ENCODE data around the gene NOS1AP.

NOS1AP gene

DNA sequence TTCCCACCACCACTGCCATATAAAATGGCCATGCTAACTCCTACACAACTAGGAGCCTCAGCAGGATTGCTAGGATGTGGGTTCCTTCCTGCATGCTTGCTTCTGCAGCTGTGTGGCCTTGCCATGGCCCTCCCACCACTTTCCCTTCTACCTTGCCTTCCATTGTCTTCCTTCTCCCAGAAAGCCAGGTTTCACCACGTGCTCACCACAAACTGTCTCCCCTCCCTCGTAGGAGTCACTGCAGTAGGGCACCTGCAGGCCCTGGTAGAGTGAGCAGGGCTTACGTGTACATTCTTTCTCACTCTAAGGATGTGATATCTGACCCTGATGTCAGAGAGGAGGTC, 315.8 kb downstream of the NOS1AP start:
- no peak for DNase-seq (ENCODE audit: low read depth)
- TF ChIP-seq MYC (IDR thresholded peaks at IDR 0.05; ENCODE audit: low read depth, low read length) (no peak), CTCF (IDR thresholded peaks at IDR 0.05; ENCODE audit: low read depth, low read length) (no peak)
- TF ChIP-seq, protein P1, sequence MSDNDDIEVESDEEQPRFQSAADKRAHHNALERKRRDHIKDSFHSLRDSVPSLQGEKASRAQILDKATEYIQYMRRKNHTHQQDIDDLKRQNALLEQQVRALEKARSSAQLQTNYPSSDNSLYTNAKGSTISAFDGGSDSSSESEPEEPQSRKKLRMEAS (IDR thresholded peaks at IDR 0.05; ENCODE audit: low read depth, low read length): no peak
- no peak overlapping the region for H3K4me3 ChIP-seq (ENCODE audit: low read depth, low read length)

DNA sequence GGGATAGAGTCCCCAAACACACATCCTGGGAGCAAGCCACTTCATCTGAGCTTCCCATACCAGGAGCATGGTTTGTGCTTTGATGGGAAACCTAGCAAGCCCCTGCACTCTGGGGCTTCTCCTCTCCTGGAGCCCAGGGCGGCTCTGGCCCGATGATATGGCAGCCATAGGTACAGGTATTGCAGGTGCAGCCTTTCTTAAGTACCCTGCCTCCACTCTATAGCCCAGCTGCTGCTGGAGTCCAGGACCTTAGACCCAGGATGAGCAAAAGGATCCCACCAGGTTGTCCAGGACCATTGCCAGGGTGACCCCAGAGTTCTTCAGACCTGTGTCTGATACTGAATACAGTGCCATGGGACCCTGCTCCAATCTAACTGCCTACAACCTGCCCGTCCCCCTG, 316.2 kb downstream of the NOS1AP start:
- H3K4me3 ChIP-seq (ENCODE audit: low read depth, low read length): no peak overlapping the region
- TF ChIP-seq MYC (IDR thresholded peaks at IDR 0.05; ENCODE audit: low read depth, low read length): no peak
- no peak for TF ChIP-seq CTCF (IDR thresholded peaks at IDR 0.05; ENCODE audit: low read depth, low read length)
- no peak for TF ChIP-seq POLR2A (IDR thresholded peaks at IDR 0.05; ENCODE audit: extremely low read depth, insufficient read length)
- TF ChIP-seq, protein P1 (IDR thresholded peaks at IDR 0.05; ENCODE audit: low read depth, low read length): no peak
- no peak for DNase-seq (ENCODE audit: low read depth)

DNA sequence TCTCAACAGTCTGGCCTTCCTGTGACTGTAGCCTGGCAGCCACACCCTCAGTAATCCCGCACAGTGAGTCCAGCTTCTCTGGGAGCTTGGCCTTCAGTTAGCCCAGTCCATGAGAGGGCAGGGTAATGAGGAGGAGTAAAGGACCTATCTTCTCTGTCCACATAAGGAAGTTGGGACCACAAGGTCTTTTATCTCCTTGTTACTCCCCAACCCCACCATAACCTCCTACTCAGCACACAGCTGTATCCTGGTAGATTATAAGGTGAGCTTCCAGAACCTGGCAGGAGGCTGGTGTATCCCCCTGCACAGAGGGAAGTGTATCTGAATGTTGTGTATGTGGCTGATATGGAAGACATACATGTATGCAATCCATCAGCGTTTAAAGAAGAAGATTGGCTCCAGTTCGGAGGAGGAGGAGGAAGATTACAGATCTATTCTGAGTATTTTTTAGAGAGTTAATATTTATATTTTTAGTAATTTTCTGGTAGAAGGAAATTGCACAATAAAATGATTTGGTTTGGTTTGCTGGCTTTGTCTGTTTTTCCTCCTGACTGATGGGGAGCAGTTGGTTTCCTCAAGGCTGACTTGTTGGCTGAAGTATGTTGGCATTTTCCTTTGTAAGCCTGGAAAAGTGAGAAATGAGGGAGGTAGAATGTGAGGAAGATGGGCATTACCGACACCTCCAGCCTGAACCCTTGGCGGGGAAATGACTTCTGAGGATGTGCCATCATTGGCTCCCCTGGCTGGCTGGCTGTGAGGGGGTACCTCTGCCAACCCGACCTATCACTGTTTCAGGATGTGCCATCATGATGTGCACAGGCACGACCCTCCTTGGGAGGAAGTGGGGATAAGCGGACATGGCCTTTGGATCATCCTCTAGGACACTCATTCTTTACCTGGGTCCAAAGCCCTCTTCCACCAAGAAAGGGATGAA, 317.1 kb downstream of the NOS1AP start:
- no peak for DNase-seq (ENCODE audit: low read depth)
- TF ChIP-seq MYC (IDR thresholded peaks at IDR 0.05; ENCODE audit: low read depth, low read length) (no peak), POLR2A (IDR thresholded peaks at IDR 0.05; ENCODE audit: extremely low read depth, insufficient read length) (no peak), CTCF (IDR thresholded peaks at IDR 0.05; ENCODE audit: low read depth, low read length) (no peak)
- TF ChIP-seq, protein P1 (IDR thresholded peaks at IDR 0.05; ENCODE audit: low read depth, low read length): no peak
- H3K4me3 ChIP-seq (ENCODE audit: low read depth, low read length): no peak overlapping the region

GRCh38 chr1:162387226-162388082, 318.0 kb downstream of the NOS1AP start:
- TF ChIP-seq CTCF (IDR thresholded peaks at IDR 0.05; ENCODE audit: low read depth, low read length) (no peak), POLR2A (IDR thresholded peaks at IDR 0.05; ENCODE audit: extremely low read depth, insufficient read length) (no peak), MYC (IDR thresholded peaks at IDR 0.05; ENCODE audit: low read depth, low read length) (no peak)
- TF ChIP-seq, protein P1 (IDR thresholded peaks at IDR 0.05; ENCODE audit: low read depth, low read length): no peak
- no peak for DNase-seq (ENCODE audit: low read depth)
- no peak overlapping the region for H3K4me3 ChIP-seq (ENCODE audit: low read depth, low read length)

DNA sequence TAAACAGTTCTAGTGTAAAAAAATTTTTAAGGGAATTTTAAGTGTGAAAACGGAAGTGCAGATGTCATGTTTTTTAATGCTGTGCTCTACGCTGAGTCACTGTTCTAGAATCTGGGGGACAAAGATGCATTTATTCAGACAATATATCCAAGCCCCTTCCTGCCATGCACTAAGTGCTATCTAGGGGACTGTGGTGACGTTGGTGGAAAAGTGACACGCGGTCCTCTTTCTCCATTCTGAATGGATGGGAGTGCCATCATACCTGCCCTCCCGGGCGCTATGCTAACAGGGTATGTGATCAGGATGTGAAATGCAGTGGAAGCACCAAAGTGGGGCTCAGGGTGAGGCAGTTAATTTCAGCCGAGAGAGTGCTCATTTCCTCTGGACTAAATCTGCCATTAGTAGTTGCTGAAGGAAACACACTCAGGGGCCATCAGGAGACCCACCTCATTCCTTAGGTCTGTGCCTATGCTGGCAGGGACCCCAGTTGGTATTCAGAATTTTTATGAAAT, 318.6 kb downstream of the NOS1AP start:
- no peak overlapping the region for H3K4me3 ChIP-seq (ENCODE audit: low read depth, low read length)
- no peak for TF ChIP-seq MYC (IDR thresholded peaks at IDR 0.05; ENCODE audit: low read depth, low read length)
- no peak for DNase-seq (ENCODE audit: low read depth)

GRCh38 chr1:162388615-162389014, 319.1 kb downstream of the NOS1AP start:
- H3K4me3 ChIP-seq (ENCODE audit: low read depth, low read length): no peak overlapping the region
- no peak for DNase-seq (ENCODE audit: low read depth)
- TF ChIP-seq MYC (IDR thresholded peaks at IDR 0.05; ENCODE audit: low read depth, low read length): no peak
- TF ChIP-seq, protein P1 (IDR thresholded peaks at IDR 0.05; ENCODE audit: low read depth, low read length): no peak
- TF ChIP-seq CTCF (IDR thresholded peaks at IDR 0.05; ENCODE audit: low read depth, low read length): no peak
